ENCODE data around the gene AGAP1.

The AGAP1 gene

GRCh38 chr2:235670974-235671787 is 177.3 kb downstream of the AGAP1 start:
- DNase-seq: peak; percentile 60

GRCh38 chr2:235672720-235673119 is 178.9 kb downstream of the AGAP1 start:
- no peak for DNase-seq

- no peak for DNase-seq
Observed at GRCh38 chr2:235674146-235674545, 180.3 kb downstream of the AGAP1 start.

- DNase-seq: no peak
Observed at GRCh38 chr2:235674812-235675211, 181.0 kb downstream of the AGAP1 start.

GRCh38 chr2:235675678-235676535 is 182.1 kb downstream of the AGAP1 start:
- DNase-seq: no peak

- no peak for DNase-seq
Observed at GRCh38 chr2:235676536-235676799, 182.6 kb downstream of the AGAP1 start.

- DNase-seq: no peak
Observed at GRCh38 chr2:235677276-235677788, 183.5 kb downstream of the AGAP1 start.

- no peak for DNase-seq
Observed at GRCh38 chr2:235677937-235678336, 184.1 kb downstream of the AGAP1 start.

GRCh38 chr2:235678712-235679111 is 184.9 kb downstream of the AGAP1 start:
- DNase-seq: no peak

- DNase-seq: no peak
Observed at GRCh38 chr2:235679471-235679870, 185.6 kb downstream of the AGAP1 start.

- no peak for DNase-seq
Observed at GRCh38 chr2:235685024-235685721, 191.3 kb downstream of the AGAP1 start.

GRCh38 chr2:235688511-235689426 is 194.9 kb downstream of the AGAP1 start:
- no peak for DNase-seq

- DNase-seq: no peak
Observed at GRCh38 chr2:235689427-235689853, 195.6 kb downstream of the AGAP1 start.

GRCh38 chr2:235690082-235690808 is 196.4 kb downstream of the AGAP1 start:
- no peak for DNase-seq

GRCh38 chr2:235690809-235691450 is 197.1 kb downstream of the AGAP1 start:
- DNase-seq: no peak

- DNase-seq: no peak
Observed at GRCh38 chr2:235692076-235692475, 198.2 kb downstream of the AGAP1 start.

- DNase-seq: no peak
Observed at GRCh38 chr2:235692671-235693171, 198.9 kb downstream of the AGAP1 start.

GRCh38 chr2:235693279-235693678 is 199.4 kb downstream of the AGAP1 start:
- DNase-seq: no peak

GRCh38 chr2:235694721-235695601 is 201.1 kb downstream of the AGAP1 start:
- no peak for DNase-seq

- DNase-seq: no peak
Observed at GRCh38 chr2:235695602-235695895, 201.7 kb downstream of the AGAP1 start.

Measured in NCI-H146 (cell line).